Transverse colon (tissue), 4 donors: ENCODE measurements around the gene EDDM13.

Experiments used
- CTCF ChIP-seq, 5 experiments: fragments of 200-600 bp in 3 of 5; fragments of 450-650 bp in 2 of 5; sonication (generic) in 3 of 5; IDR thresholded peaks; 1 replicate in 2 of 5; 2 replicates in 3 of 5; pipeline ENCODE4 v1.5.1; 2016 to 2017; ENCODE audit warnings: antibody characterized with exemption in 5 of 5, inconsistent platforms in 3 of 5, mild to moderate bottlenecking in 2 of 5, moderate library complexity in 1 of 5
- POLR2AphosphoS5 ChIP-seq, 3 donors: sonication (generic); formaldehyde crosslinking; IDR thresholded peaks; one replicate each; pipeline ENCODE4 v1.6.1; 2016; ENCODE audit warnings: antibody characterized with exemption in 3 of 3

- TF ChIP-seq CTCF (IDR thresholded peaks at IDR 0.05): no peak
- no peak for TF ChIP-seq POLR2AphosphoS5 (IDR thresholded peaks at IDR 0.05)
Measured at GRCh38 chr19:56321254-56321988, 48.9 kb downstream of the EDDM13 start.
